Aorta (tissue), 5 donors: Measurements from ENCODE around the gene CACTIN. TPM values are rescaled to one million over a fixed set of nuclear protein-coding genes. Genes with fewer than 3 reads are reported as not detected.

ENCODE experiments used
- ATAC-seq: fragments of 200-7000 bp; cut with Tn5 transposase; one replicate; pipeline ENCODE4 v1.9.1; 2022; ENCODE audit warnings: moderate library complexity; ENCODE audit not compliant: low FRiP score
- DNase-seq, 2 donors: peaks; one replicate each; pipeline ENCODE4 v3.0.0-alpha.2; 2020
- H3K27ac ChIP-seq, 2 donors: one replicate each; pipeline ENCODE4 v1.5.1; 2013; ENCODE audit warnings: low read length in 2 of 2, mild to moderate bottlenecking in 2 of 2, moderate library complexity in 2 of 2, control low read depth in 1 of 2, inconsistent platforms in 1 of 2, low read depth in 1 of 2
- H3K27me3 ChIP-seq, 2 donors: one replicate each; pipeline ENCODE4 v1.6.1; 2013; ENCODE audit warnings: control low read depth in 1 of 2, low read length in 1 of 2, mild to moderate bottlenecking in 1 of 2, moderate library complexity in 1 of 2; ENCODE audit not compliant: insufficient read depth in 2 of 2, control insufficient read depth in 1 of 2
- H3K36me3 ChIP-seq, 2 donors: one replicate each; pipeline ENCODE4 v1.6.1; 2013; ENCODE audit warnings: control low read depth in 1 of 2, low read length in 1 of 2, mild to moderate bottlenecking in 1 of 2; ENCODE audit not compliant: insufficient read depth in 2 of 2, control insufficient read depth in 1 of 2
- H3K4me1 ChIP-seq, 2 donors: one replicate each; pipeline ENCODE4 v1.6.1; 2013; ENCODE audit warnings: low read length in 2 of 2, control low read depth in 1 of 2, mild to moderate bottlenecking in 1 of 2, moderate library complexity in 1 of 2; ENCODE audit not compliant: insufficient read depth in 2 of 2, control insufficient read depth in 1 of 2
- H3K4me3 ChIP-seq, 2 donors: one replicate each; pipeline ENCODE4 v1.5.1; 2013; ENCODE audit warnings: low read length in 2 of 2, control low read depth in 1 of 2, mild to moderate bottlenecking in 1 of 2
- H3K9me3 ChIP-seq: one replicate; pipeline ENCODE4 v1.6.1; 2013; ENCODE audit warnings: mild to moderate bottlenecking, low read length; ENCODE audit not compliant: control insufficient read depth
- WGBS, 2 donors: extraction: QIAGEN DNeasy Blood & Tissue Kit; methylation state at CpG; one replicate each; pipeline ENCODE4 v1.1.7; 2013; 5-methylcytosine and 5-hydroxymethylcytosine counted together
- intact Hi-C, 2 donors: fragments of 100-400 bp; cut with DNase I; formaldehyde crosslinking; loops; one replicate each; pipeline versions ENCODE4 v1.14.2 to v1.15.0; 2022
- polyA plus RNA-seq, 2 donors: library from polyadenylated mRNA; stranded (reverse); fragments of 200-250 nt; gene quantifications; one replicate each; pipeline ENCODE4 v1.2.3, GENCODE V29; 2013
- total RNA-seq, 2 donors: library from RNA; stranded (reverse); fragmentation: NEBNext Ultra II Directional; extraction: Animal tissue kit (Norgen Biotek cat#: 25700); gene quantifications; one replicate each; pipeline ENCODE4 v1.2.1, GENCODE V29; 2021
- donor health status: healthy with polysubstance abuse.
- donor health status: Bipolar disorder and iron deficiency.
- donor health status: DM: no; HTN: no; CAD: no.
- donor health status: DM: no; HTN: no; CAD: no.
- donor health status: DM: yes; HTN: yes; CAD: no.

Gene CACTIN
- total and polyA plus RNA-seq, 4 donors, result 4.5 to 19.3 (median 17.3) TPM

DNA sequence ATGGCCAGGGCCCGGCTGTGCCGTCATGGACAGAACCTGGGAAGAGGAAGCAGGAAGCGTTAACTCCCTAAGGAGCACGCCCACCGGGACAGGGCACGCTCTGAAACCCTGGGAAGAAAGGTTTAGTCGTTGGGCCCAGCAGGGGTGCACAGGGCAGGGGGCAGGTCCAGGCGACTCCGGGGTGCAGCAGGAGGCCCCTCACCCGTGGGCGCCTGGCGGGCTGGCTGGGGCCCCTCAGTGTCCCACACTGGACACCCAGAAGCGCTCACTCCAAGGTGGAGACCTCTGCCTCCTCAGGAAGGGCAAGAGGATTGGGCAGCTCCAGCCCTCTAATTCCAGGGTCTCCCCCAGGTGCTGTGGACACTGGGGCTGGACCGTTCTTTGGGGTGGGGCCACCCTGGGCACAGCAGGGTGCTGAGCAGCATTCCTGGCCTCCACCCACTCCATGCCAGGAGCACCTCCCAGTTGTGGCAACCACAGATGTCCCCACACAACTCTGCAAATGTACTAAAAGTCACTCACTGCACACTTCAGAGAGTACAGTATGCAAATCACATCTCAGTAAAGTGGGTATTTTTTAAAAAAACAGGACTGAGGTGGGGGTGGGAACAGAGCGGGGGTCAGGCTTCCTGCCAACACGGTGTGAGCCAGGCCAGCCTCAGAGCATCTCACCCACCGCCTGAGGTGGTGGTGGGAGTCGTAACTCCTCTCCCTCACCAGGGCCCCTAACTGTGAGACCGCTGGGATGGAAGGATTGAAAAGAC lies 38.5 kb upstream of the CACTIN start:
- Histone ChIP-seq H3K4me3 (no peak overlapping the region), H3K9me3 (no peaks in the 10 kb centered on the region), H3K36me3 (peaks cover 0 to 2% of the 10 kb centered on the region in 2 donors), H3K27ac (no peak overlapping the region), H3K27me3 (no peaks in the 10 kb centered on the region), H3K4me1 (no peaks in the 10 kb centered on the region)
- 80 to 82% methylated on average over 19 of the region's 19 CpGs for WGBS, 2 donors
- intact Hi-C loops, result loop anchor here in 1 of 2 donors (2.0 kb wide), 1 partner anchor 36 kb away; the partner anchor contains the start of gene PIP5K1C
- DNase-seq (no peak), ATAC-seq (no peak)

DNA sequence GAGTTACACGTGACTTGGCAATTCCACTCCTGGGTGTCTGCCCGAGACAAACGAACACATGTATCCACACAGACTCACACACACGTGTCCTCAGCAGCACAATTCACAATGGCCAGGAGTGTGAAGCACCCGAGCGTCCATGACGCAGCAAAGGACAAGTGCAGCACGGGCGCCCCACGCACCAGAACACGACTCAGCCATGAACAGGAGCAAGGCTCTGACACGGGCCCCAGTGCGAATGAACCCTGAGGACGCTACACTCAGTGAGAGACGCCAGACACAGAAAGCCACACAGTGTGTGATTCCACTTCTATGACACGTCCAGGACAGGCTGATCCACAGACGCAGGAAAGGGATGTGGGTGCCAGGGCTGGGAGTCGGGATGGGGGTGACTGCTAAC lies 37.2 kb upstream of the CACTIN start:
- no peak for DNase-seq
- no peaks in the 10 kb centered on the region for H3K4me1 ChIP-seq
- H3K36me3 ChIP-seq, result peaks cover 0 to 2% of the 10 kb centered on the region in 2 donors
- intact Hi-C loops, result loop anchor here in 1 of 2 donors (2.0 kb wide), 1 partner anchor 37 kb away; the partner anchor contains the start of gene PIP5K1C
- H3K27me3 ChIP-seq, result no peaks in the 10 kb centered on the region
- no peak overlapping the region for H3K27ac ChIP-seq
- no peaks in the 10 kb centered on the region for H3K9me3 ChIP-seq
- ATAC-seq, result no peak
- WGBS, 2 donors, result 87 to 88% methylated on average over 18 of the region's 18 CpGs
- H3K4me3 ChIP-seq, result no peak overlapping the region

DNA sequence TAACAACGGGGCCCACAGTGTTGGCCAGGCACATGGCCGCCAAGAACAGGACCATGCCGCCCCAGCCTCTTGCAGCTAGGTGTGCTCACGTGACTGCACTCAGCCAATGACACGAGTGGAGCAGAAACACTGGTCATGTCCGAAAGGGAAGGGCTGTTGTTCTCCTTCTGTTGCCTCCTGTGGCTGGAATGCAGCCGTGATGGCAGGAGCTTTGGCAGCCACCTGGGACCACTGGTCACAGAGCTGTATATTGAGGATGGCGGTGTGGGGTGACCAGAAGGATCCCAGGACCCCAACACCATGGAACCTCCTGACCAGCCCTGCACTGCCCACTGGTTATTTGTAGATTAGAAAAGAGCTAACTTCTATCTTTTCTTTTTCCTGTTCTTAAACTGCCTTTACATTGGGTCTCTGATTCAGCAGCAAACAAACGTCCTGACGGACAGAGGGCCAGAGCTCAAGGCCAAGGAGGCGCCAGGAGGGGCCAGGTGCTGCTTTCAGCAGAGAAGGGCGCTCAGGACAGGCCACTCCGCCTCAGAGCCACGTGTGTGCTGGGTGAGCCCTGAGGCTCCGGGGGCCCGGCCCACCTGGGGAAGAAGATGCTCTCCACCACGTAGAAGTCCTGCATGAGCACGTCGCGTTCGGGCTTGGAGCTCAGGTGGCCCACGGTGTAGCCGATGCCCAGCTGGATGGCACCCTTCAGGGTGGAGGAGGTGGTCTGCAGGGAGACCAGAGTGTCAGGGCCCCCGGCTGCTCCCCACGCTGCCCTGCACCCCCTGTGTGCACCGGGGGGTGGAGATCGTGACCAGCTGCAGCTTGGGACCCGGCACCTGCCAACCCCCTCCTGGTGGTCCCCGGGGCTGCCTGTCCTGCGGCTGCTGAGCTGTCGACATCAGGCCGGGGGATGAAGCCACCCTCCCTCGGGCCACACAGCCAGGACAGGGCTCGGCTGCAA lies 35.0 kb upstream of the CACTIN start:
- DNase-seq (no peak), ATAC-seq (no peak)
- H3K4me1 ChIP-seq, result no peaks in the 10 kb centered on the region
- intact Hi-C loops, result no loop called here
- H3K9me3 ChIP-seq, result no peaks in the 10 kb centered on the region
- H3K36me3 ChIP-seq, result peaks cover 4% of the 10 kb centered on the region in 2 donors
- H3K4me3 ChIP-seq, result no peak overlapping the region
- WGBS, 2 donors, result 95% methylated on average over 34 of the region's 34 CpGs
- no peak overlapping the region for H3K27ac ChIP-seq
- H3K27me3 ChIP-seq, result no peaks in the 10 kb centered on the region

DNA sequence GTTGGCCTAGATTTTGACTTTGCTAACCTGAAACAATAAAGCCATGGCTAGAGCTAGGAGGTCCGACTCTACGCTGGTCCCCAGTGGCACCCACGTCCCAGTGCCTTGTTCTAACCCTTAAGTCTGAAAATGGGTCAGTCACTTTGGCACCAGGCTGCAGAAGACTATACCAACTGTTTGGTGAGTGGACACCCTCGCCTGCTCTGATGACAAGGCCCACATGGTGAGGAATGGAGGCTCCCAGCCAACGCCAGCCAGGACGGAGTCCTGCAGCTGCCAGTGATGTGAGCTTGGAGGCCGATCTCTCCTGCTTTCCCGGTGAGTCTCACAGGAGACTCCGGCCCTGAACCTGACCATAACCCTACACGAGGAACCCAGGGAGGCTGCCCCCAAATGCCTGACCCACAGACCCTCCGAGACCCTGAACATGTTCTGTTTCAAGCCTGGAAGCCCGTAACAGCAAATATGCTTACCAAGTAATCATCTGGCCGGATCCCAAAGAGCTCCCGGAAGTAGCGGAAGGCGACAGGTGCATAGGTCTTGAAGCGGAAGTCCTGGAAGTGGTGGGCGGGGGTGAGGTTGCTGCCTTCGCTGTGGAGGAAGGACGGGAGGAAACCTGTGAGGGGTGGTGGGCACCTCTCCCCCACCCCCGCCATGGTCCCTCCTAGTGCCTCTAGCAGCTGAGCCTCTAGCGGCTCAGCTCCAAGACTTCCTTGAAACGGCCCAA lies 34.1 kb upstream of the CACTIN start:
- ATAC-seq, result no peak
- H3K36me3 ChIP-seq, result peaks cover 4% of the 10 kb centered on the region in 2 donors
- no peaks in the 10 kb centered on the region for H3K27me3 ChIP-seq
- H3K4me1 ChIP-seq, result no peaks in the 10 kb centered on the region
- no peak for DNase-seq
- no peaks in the 10 kb centered on the region for H3K9me3 ChIP-seq
- H3K4me3 ChIP-seq, result no peak overlapping the region
- WGBS, 2 donors, result 87 to 89% methylated on average over 23 of the region's 23 CpGs
- intact Hi-C loops, result no loop called here
- no peak overlapping the region for H3K27ac ChIP-seq

GRCh38 chr19:3659746-3660112 lies 33.1 kb upstream of the CACTIN start:
- peaks cover 4% of the 10 kb centered on the region in 2 donors for H3K36me3 ChIP-seq
- no peaks in the 10 kb centered on the region for H3K4me1 ChIP-seq
- no peaks in the 10 kb centered on the region for H3K9me3 ChIP-seq
- H3K4me3 ChIP-seq, result no peak overlapping the region
- H3K27ac ChIP-seq, result no peak overlapping the region
- ATAC-seq (no peak), DNase-seq (no peak)
- intact Hi-C loops, result no loop called here
- WGBS, 2 donors, result 92 to 93% methylated on average over 22 of the region's 22 CpGs
- H3K27me3 ChIP-seq, result no peaks in the 10 kb centered on the region

- ATAC-seq (no peak), DNase-seq (no peak)
- Histone ChIP-seq H3K4me3 (no peak overlapping the region), H3K27me3 (no peaks in the 10 kb centered on the region), H3K36me3 (peaks cover 4% of the 10 kb centered on the region in 2 donors), H3K27ac (no peak overlapping the region), H3K4me1 (no peaks in the 10 kb centered on the region), H3K9me3 (no peaks in the 10 kb centered on the region)
- WGBS, 2 donors, result 87% methylated on average over 37 of the region's 37 CpGs
- intact Hi-C loops, result no loop called here
Measured at GRCh38 chr19:3658870-3659745, 32.5 kb upstream of the CACTIN start.

GRCh38 chr19:3658004-3658869 lies 31.6 kb upstream of the CACTIN start:
- no peak overlapping the region for H3K4me3 ChIP-seq
- DNase-seq (peak in 1 of 2 donors; percentile 69), ATAC-seq (no peak)
- H3K27me3 ChIP-seq, result no peaks in the 10 kb centered on the region
- WGBS, 2 donors, result 37 to 52% methylated on average over 28 to 39 of the region's 39 CpGs
- H3K36me3 ChIP-seq, result peaks cover 4% of the 10 kb centered on the region in 2 donors
- H3K9me3 ChIP-seq, result no peaks in the 10 kb centered on the region
- intact Hi-C loops, result no loop called here
- no peak overlapping the region for H3K27ac ChIP-seq
- no peaks in the 10 kb centered on the region for H3K4me1 ChIP-seq
